HCT116 (cell line): ENCODE measurements around the gene SPR.

Experiments used
- EZH2 ChIP-seq: fragments of 200-600 bp; sonication (generic); IDR thresholded peaks from 2 replicates; pipeline ENCODE4 v1.6.1; 2017; ENCODE audit warnings: antibody characterized with exemption, mixed run types
- EZH2phosphoT487 ChIP-seq: fragments of 200-600 bp; IDR thresholded peaks from 2 replicates; pipeline ENCODE4 v1.6.1; 2018; ENCODE audit warnings: antibody characterized with exemption, borderline replicate concordance
- POLR2A ChIP-seq: IDR thresholded peaks from 2 replicates; pipeline ENCODE4 v1.7.0; 2011; ENCODE audit warnings: borderline replicate concordance; ENCODE audit not compliant: insufficient read depth, insufficient read length; ENCODE audit errors: extremely low read depth
- POLR2AphosphoS5 ChIP-seq: IDR thresholded peaks from 2 replicates; pipeline ENCODE4 v1.6.1; 2011; ENCODE audit warnings: mild to moderate bottlenecking, low read depth, low read length, moderate library complexity
- RAD21 ChIP-seq: IDR thresholded peaks from 2 replicates; pipeline ENCODE4 v1.6.1; 2012; ENCODE audit warnings: low read depth, mild to moderate bottlenecking
- SP1 ChIP-seq: IDR thresholded peaks from 2 replicates; pipeline ENCODE4 v1.6.1; 2012; ENCODE audit warnings: low read depth
- SRF ChIP-seq: IDR thresholded peaks from 2 replicates; pipeline ENCODE4 v1.6.1; 2012; ENCODE audit warnings: low read depth
- YY1 ChIP-seq: IDR thresholded peaks from 2 replicates; pipeline ENCODE4 v1.6.1; 2011; ENCODE audit warnings: low read length, low read depth, moderate library complexity, mild to moderate bottlenecking; ENCODE audit not compliant: insufficient replicate concordance; ENCODE audit errors: extremely low read depth
- ZFX ChIP-seq: fragments of 450-650 bp; IDR thresholded peaks from 2 replicates; pipeline ENCODE4 v1.6.1; 2017
- ZNF274 ChIP-seq: fragments of 200-500 bp; sonication (Bioruptor generic); IDR thresholded peaks from 2 replicates; pipeline ENCODE4 v1.6.1; 2014; ENCODE audit warnings: mild to moderate bottlenecking, low read depth, low read length, inconsistent platforms
- TF ChIP-seq, protein P1 (sequence below), 3 experiments: fragments of 200-600 bp in 1 of 3; sonication (generic) in 1 of 3; IDR thresholded peaks in 2 of 3; conservative IDR thresholded peaks in 1 of 3; 2 replicates each; pipeline ENCODE4 v1.5.1; 2012 to 2017; ENCODE audit warnings: low read depth in 2 of 3, low read length in 2 of 3, antibody characterized with exemption in 1 of 3, borderline replicate concordance in 1 of 3, control low read depth in 1 of 3, mild to moderate bottlenecking in 1 of 3, mixed read lengths in 1 of 3, mixed run types in 1 of 3, moderate library complexity in 1 of 3; ENCODE audit not compliant: insufficient read depth in 1 of 3
- TF ChIP-seq, protein P2 (sequence below): IDR thresholded peaks from 2 replicates; pipeline ENCODE4 v1.6.1; 2012
- TF ChIP-seq, protein P3 (sequence below): IDR thresholded peaks from 2 replicates; pipeline ENCODE4 v1.6.1; 2012; ENCODE audit warnings: low read depth

DNA sequence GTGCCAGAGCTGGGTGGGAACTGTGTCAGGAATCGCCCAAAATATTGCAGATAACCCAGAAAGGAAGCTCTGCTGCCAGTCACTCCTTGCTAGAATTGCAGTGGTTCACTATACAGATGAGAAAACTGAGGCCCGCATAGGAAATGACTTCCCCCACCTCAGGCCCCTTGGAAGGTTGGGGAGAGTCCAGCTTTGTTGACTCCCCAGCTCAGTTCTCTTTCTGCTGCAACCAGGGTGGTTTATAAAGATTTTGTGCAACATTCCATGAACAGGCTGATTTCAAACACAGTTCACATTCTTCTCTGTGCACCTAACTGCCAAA is 11.3 kb downstream of the SPR start:
- TF ChIP-seq, protein P1, sequence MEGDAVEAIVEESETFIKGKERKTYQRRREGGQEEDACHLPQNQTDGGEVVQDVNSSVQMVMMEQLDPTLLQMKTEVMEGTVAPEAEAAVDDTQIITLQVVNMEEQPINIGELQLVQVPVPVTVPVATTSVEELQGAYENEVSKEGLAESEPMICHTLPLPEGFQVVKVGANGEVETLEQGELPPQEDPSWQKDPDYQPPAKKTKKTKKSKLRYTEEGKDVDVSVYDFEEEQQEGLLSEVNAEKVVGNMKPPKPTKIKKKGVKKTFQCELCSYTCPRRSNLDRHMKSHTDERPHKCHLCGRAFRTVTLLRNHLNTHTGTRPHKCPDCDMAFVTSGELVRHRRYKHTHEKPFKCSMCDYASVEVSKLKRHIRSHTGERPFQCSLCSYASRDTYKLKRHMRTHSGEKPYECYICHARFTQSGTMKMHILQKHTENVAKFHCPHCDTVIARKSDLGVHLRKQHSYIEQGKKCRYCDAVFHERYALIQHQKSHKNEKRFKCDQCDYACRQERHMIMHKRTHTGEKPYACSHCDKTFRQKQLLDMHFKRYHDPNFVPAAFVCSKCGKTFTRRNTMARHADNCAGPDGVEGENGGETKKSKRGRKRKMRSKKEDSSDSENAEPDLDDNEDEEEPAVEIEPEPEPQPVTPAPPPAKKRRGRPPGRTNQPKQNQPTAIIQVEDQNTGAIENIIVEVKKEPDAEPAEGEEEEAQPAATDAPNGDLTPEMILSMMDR (IDR thresholded peaks at IDR 0.05 in 2 of 3, conservative IDR thresholded peaks at IDR 0.05 in 1 of 3; ENCODE audit: borderline replicate concordance in 1 of 3, insufficient read depth in 1 of 3, low read depth in 2 of 3, low read length in 2 of 3): no peak
- TF ChIP-seq, protein P2, sequence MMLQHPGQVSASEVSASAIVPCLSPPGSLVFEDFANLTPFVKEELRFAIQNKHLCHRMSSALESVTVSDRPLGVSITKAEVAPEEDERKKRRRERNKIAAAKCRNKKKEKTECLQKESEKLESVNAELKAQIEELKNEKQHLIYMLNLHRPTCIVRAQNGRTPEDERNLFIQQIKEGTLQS: no peak
- no peak for TF ChIP-seq SP1
- TF ChIP-seq POLR2AphosphoS5: no peak
- TF ChIP-seq EZH2: no peak
- no peak for TF ChIP-seq RAD21
- no peak for TF ChIP-seq ZFX
- no peak for TF ChIP-seq POLR2A
- no peak for TF ChIP-seq EZH2phosphoT487
- TF ChIP-seq ZNF274: no peak
- no peak for TF ChIP-seq SRF
- TF ChIP-seq YY1: no peak
- TF ChIP-seq, protein P3, sequence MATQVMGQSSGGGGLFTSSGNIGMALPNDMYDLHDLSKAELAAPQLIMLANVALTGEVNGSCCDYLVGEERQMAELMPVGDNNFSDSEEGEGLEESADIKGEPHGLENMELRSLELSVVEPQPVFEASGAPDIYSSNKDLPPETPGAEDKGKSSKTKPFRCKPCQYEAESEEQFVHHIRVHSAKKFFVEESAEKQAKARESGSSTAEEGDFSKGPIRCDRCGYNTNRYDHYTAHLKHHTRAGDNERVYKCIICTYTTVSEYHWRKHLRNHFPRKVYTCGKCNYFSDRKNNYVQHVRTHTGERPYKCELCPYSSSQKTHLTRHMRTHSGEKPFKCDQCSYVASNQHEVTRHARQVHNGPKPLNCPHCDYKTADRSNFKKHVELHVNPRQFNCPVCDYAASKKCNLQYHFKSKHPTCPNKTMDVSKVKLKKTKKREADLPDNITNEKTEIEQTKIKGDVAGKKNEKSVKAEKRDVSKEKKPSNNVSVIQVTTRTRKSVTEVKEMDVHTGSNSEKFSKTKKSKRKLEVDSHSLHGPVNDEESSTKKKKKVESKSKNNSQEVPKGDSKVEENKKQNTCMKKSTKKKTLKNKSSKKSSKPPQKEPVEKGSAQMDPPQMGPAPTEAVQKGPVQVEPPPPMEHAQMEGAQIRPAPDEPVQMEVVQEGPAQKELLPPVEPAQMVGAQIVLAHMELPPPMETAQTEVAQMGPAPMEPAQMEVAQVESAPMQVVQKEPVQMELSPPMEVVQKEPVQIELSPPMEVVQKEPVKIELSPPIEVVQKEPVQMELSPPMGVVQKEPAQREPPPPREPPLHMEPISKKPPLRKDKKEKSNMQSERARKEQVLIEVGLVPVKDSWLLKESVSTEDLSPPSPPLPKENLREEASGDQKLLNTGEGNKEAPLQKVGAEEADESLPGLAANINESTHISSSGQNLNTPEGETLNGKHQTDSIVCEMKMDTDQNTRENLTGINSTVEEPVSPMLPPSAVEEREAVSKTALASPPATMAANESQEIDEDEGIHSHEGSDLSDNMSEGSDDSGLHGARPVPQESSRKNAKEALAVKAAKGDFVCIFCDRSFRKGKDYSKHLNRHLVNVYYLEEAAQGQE: no peak
